Activated CD8-positive, alpha-beta memory T cell treated with anti-CD3 and anti-CD28 coated beads, Interleukin-2, amount 50 U/mL, for 1 hour (primary cell): Measurements from ENCODE around the gene SMAD9.
A peak's percentile ranks its signal among the peaks of the same experiment; 100 is the strongest.

Source experiments
- DNase-seq: peaks from one replicate; pipeline ENCODE4 v3.0.0-alpha.2; 2020; ENCODE audit errors: extremely low read depth

The SMAD9 gene

GRCh38 chr13:36865265-36865664, 54.8 kb downstream of the SMAD9 start:
- no peak for DNase-seq

DNA sequence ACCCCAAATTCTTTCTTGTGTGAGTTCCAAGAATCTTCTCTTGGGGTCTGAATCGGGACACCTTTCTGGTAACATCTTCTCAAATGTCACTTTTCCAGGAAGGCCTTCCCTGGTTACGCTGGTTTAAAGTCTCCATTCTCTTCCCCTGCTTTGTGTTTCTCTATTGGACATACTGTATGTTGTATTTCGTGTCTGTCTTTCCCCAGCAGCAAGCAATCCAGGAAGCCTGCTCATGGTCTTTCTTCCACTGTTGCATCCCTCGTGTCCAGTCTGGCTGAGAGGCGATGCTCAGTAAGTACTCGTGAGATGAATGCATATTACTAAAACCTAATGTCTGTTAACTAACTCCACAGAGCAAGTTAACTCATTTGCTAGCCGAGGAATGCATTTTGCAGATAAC, 57.3 kb downstream of the SMAD9 start:
- no peak for DNase-seq

DNA sequence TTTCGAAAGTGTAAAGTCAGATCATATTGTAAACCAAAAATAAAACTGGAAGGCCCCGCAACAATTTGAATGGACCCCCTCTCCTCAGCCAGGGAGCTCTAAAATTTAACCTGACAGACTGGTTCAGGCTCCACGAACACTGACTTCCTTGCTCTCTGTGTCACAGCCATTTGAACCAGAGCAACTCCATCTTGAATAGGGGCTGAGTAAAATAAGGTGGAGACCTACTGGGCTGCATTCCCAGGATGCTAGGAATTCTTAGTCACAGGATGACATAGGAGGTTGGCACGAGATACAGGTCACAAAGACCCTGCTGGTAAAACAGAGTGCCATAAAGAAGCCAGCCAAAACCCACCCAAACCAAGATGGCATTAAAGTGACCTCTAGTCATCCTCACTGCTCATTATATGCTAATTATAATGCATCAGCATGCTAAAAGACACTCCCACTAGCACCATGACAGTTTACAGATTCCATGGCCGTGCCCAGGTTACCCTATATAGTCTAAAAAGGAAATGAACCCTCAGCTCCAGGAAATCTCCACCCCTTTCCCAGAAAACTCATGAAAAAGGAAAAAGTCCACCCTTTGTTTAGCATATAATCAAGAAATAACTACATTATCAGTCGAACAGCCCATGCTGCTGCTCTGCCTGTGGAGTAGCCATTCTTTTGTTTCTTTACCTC, 57.9 kb downstream of the SMAD9 start:
- no peak for DNase-seq

GRCh38 chr13:36859259-36859658, 60.8 kb downstream of the SMAD9 start:
- no peak for DNase-seq

GRCh38 chr13:36858290-36858689, 61.7 kb downstream of the SMAD9 start:
- no peak for DNase-seq

DNA sequence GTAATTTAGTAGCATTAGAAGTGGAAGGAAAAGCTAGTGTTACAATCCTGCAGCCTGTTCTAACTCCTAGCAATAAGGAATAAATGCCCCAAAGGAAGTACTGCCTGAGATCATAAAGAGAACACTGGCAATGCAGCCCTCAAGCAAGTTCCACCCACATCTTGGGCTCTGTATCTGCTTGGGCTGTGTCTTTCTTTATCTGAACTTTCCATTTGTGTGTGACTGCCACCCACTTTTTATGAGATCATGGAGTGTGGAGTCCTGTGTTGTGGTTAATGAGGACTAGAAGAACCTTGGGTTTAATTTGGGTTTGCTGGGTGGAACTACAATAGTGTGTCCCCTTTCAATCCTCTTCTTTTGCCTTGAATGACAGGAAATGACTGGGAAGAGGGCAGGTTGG, 62.8 kb downstream of the SMAD9 start:
- DNase-seq = no peak

DNA sequence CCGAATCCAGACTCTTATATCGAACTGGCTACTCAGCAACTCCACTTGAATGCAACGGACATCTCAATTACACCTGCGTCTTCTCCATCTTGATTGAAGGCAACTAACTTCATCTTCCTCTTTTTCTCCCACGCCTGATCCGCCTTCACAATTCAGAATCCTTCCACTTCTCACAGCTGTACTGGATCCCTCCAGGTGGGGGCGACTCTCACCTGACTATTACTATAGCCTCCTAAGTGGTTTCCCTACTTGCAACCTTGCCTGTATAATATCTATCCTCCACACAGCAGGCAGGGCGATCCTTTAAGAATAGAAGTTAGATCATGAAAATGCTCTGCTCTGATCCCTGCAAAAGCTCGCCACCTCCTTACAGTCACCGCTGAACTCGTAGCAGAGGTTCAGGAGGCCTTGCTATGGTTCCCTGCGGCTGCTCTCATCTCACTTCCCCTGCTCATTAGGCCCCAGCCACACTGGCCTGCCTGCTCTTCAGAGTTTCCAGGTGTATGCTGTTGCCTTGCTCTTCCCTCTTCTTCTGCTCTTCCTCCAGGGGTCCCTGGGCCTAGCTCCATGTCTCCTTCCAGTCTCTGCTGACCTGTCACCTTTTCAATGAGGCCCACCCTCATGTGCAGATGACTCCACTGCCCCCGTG, 69.1 kb downstream of the SMAD9 start:
- no peak for DNase-seq

DNA sequence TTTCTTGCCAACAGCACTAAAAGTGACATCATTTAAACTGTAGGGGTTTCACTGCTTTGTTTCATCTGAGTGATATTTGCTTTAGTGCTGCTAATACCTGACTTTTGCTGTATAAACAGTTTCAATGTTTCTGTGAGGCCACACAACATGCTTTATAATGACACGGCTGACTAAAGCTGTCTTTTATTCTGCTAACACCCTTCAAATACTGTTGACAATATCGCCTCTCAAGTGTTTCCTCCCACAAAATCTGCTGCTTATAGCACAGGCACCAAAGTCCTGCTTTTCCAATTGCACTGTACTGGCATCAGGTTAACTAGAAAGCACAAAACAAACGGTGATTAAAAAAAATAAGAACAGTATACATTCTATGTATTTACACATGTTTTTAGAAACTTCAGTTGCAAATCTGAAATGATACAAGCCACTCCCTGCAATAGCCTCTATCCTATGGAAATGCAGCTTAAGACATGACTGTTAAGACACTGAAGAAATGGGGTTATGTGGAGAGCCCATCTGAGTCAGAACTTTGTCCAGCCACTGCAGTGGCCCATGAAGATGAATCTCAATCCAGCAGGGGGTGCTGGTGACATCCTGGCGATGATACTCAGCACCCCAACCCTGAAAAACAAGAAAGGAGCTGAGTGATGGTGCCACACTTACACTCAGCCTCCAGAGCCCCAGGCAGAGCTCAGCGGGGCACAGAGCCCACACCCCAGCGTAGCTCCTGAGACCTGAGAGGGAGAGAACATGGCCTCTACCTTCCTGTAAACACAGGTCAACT, 71.6 kb downstream of the SMAD9 start:
- no peak for DNase-seq

DNA sequence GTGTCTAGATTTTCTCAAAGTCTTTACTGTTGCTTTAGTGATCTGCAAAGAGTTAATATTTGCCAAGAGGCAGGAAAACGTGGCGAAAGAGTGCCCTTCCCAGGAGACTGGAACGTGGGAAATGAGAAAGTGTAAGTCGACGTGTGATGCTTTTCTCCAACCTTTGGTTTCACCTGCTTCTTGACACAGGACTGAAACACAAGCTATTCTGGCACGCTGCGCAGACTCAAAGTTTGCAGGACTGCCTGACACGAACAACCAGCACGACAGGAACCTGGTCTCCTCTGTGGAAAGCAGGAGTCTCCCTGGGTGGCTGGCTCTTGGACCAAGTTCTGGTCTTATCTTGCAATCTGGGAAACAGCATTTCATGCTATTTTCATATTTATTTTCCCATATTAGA, 72.4 kb downstream of the SMAD9 start:
- no peak for DNase-seq

DNA sequence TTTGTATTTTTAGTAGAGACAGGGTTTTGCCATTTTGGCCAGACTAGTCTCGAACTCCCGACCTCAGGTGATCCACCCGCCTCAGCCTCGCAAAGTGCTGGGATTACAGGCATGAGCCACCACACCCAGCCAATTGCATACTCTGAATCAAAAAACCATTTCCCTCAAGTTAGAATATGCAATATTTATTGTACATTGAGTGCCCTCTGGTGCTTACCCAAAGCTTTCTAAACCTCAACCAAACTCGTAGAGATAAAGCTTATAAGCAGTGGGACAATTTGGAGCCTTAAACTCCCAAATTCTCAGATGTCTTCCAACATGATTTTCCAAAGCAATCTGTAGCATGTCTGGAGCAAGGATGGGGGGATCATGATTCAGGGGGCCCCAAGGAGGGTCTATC, 78.6 kb downstream of the SMAD9 start:
- DNase-seq = no peak

- DNase-seq = no peak
Measured at GRCh38 chr13:36840718-36841250, 79.3 kb downstream of the SMAD9 start.

- DNase-seq = no peak
Measured at GRCh38 chr13:36839981-36840380, 80.1 kb downstream of the SMAD9 start.

- DNase-seq = no peak
Measured at GRCh38 chr13:36839281-36839680, 80.8 kb downstream of the SMAD9 start.

DNA sequence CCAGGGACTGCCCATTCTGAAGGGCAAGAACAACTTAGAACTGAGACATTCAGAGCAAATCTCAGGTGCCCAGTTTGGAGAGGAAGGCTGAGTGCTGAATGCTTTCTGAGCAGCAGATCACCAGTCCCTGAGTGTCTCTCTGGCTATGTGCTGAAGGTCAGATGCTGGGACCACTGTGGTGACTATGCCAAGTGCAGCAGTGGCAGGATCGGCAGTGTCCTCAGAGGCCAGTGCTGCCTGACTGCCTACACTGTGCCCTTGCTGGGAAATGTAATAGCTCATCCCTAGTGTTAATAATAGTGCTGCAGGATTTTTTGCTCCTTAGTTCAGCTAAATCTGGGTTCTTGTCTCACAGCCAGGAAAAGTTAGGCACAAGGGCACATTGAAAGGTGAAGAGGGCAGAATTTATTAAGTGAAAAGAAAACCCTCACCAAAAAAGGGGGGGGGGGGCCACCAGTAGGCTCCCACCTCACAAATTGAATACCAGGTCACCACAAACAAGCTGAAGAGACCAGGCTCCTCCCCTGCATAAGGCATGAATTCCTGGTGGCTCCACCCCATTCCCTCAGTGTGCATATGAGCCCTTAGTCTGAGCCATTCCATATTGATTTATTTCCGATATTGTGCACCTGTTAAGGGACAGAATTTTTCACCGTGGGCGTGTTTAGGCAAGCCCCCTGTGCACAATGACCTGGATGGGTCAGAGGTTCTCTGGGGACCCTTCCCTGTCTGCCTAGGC, 82.5 kb downstream of the SMAD9 start:
- no peak for DNase-seq

- no peak for DNase-seq
Measured at GRCh38 chr13:36834299-36834698, 85.7 kb downstream of the SMAD9 start.

DNA sequence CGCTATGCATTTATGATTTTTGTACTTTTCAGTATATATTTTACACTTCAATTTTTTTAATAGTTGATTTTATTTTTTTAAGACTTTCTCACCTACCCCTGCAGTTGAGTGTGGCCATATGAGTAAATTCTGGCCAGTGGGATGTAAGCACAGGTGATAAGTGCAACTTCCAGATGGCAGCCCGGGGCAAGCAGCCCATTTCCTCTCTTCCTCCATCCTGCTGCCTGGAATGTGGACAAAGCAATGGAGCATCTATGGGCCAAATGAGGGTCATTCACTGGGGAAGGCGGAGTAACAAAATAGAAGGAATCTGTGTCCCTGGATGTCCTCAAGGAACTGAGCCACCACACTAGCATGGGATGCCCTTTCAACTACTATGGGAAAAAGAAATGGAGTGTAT, 88.7 kb downstream of the SMAD9 start:
- no peak for DNase-seq

GRCh38 chr13:36829753-36830152, 90.3 kb downstream of the SMAD9 start:
- no peak for DNase-seq

DNA sequence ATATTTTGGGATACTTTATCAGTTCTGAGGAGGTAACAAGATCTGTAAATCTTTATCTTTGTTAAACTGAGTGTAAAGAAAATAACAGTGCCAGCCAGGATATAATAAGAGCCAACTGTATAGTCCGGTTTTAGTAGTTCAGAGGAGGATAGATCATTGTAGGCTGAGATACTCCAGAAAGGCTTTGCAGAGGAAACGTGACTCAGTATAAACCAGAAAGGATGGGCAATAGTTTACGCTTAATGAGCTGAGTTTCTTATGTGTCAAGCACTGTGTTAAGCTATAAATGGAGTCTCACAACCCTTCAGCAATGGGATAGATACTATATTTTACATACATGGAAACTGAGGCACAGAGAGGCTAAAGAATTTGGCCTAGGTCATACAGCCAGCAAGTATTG, 97.3 kb downstream of the SMAD9 start:
- no peak for DNase-seq

- no peak for DNase-seq
Measured at GRCh38 chr13:36820222-36820621, 99.8 kb downstream of the SMAD9 start.

GRCh38 chr13:36819739-36820090, 100.3 kb downstream of the SMAD9 start:
- no peak for DNase-seq

- DNase-seq = peak; percentile 73
Measured at GRCh38 chr13:36818804-36819738, 101.0 kb downstream of the SMAD9 start, which contains the start of gene RFXAP. Gene RFXAP, plus strand, starts transcription at chr13:36819222. Its CDS starts 136 bp downstream, at chr13:36819358.
